HepG2 (cell line): ENCODE results near the gene SPAG9.

Experiments
- BRD4 ChIP-seq: sonication (generic); formaldehyde crosslinking; IDR thresholded peaks from 2 replicates; pipeline ENCODE4 v1.4.0; 2020; ENCODE audit warnings: missing genetic modification reagents
- CEBPZ ChIP-seq: IDR thresholded peaks from 2 replicates; pipeline ENCODE4 v1.6.1; 2012; ENCODE audit warnings: low read length, improper control_type of control experiment
- FOXK2 ChIP-seq: fragments of 450-650 bp; IDR thresholded peaks from 2 replicates; pipeline ENCODE4 v1.6.1; 2016
- ZNF614 ChIP-seq: IDR thresholded peaks from 2 replicates; pipeline ENCODE4 v1.6.1; 2018; ENCODE audit warnings: missing biosample characterization, missing genetic modification reagents, inconsistent platforms, borderline replicate concordance
- ZNF644 ChIP-seq: IDR thresholded peaks from 2 replicates; pipeline ENCODE4 v1.6.1; 2016; ENCODE audit warnings: low read depth
- TF ChIP-seq, protein P1 (sequence below), 2 experiments: sonication (generic) in 1 of 2; formaldehyde crosslinking in 1 of 2; IDR thresholded peaks; 2 replicates each; pipeline versions ENCODE4 v1.5.1 to v1.6.1; 2011 to 2020; ENCODE audit warnings: borderline replicate concordance in 1 of 2, low read depth in 1 of 2, low read length in 1 of 2, mild to moderate bottlenecking in 1 of 2, missing genetic modification reagents in 1 of 2, moderate library complexity in 1 of 2
- TF ChIP-seq, protein P2 (sequence below): sonication (generic); formaldehyde crosslinking; IDR thresholded peaks from 2 replicates; pipeline ENCODE4 v1.5.0; 2020; ENCODE audit warnings: missing genetic modification reagents, mild to moderate bottlenecking, borderline replicate concordance

DNA sequence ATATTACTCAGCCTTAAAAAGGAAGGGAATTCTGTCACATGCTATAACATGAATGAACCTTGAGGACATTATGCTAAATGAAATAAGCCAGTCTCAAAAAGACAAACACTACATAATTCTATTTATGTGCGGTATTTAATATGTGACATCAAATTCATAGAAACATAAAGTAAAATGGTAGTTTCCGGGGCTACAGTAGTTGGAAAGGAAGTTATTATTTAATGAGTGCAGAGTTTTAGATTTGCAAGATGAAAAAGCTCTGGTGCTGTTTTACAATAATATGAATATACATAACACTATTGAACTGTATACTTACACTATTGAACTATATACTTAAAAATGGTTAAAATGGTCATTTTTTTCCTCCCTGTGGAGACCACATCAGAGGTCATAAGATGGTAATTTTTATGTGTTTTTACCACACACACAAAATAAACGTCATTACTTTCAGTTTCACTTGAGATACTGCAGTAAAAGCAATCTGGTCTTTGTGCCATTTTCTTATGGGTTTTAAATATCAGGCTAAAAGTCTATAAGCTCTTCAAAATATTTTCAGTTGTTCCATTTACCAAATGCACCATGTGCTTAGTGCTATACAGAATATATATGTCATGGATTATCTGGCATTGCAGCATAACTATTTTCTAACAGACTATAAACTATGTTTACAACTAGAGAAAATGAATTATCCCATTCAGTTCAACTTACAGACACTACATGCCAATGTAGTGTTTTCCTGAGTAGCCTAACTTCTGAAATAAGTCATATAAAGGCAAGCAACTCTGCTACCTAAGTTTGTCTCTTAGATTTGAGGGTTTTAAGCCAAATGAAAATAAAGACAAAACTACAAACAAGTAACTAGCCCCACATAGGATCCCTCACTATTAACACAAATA is 90.9 kb downstream of the SPAG9 start:
- TF ChIP-seq, protein P1, sequence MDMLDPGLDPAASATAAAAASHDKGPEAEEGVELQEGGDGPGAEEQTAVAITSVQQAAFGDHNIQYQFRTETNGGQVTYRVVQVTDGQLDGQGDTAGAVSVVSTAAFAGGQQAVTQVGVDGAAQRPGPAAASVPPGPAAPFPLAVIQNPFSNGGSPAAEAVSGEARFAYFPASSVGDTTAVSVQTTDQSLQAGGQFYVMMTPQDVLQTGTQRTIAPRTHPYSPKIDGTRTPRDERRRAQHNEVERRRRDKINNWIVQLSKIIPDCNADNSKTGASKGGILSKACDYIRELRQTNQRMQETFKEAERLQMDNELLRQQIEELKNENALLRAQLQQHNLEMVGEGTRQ (IDR thresholded peaks at IDR 0.05; ENCODE audit: low read depth, low read length) = no peak
- TF ChIP-seq, protein P1 (CRISPR knock-in tag; IDR thresholded peaks at IDR 0.05; ENCODE audit: borderline replicate concordance) = no peak
- TF ChIP-seq BRD4 (CRISPR knock-in tag) = no peak
- no peak for TF ChIP-seq ZNF644 (CRISPR knock-in tag)
- TF ChIP-seq, protein P2, sequence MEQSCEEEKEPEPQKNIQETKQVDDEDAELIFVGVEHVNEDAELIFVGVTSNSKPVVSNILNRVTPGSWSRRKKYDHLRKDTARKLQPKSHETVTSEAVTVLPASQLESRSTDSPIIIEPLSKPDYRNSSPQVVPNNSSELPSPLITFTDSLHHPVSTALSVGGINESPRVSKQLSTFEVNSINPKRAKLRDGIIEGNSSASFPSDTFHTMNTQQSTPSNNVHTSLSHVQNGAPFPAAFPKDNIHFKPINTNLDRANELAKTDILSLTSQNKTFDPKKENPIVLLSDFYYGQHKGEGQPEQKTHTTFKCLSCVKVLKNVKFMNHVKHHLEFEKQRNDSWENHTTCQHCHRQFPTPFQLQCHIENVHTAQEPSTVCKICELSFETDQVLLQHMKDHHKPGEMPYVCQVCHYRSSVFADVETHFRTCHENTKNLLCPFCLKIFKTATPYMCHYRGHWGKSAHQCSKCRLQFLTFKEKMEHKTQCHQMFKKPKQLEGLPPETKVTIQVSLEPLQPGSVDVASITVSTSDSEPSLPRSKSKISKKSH = no peak
- TF ChIP-seq ZNF614 (CRISPR knock-in tag) = no peak
- no peak for TF ChIP-seq FOXK2
- no peak for TF ChIP-seq CEBPZ
